ENCODE data around the gene CCL22.

Gene CCL22

GRCh38 chr16:57376313-57376818, 17.8 kb downstream of the CCL22 start:
- Histone ChIP-seq H3K79me2 (ENCODE audit: insufficient read depth, low read length) (no peaks in the 10 kb centered on the region), H3K9me3 (ENCODE audit: insufficient read depth, low read length, severe bottlenecking) (no peaks in the 10 kb centered on the region), H4K20me1 (ENCODE audit: insufficient read depth, low read length) (no peaks in the 10 kb centered on the region), H3K27me3 (ENCODE audit: insufficient read depth, low read length, poor library complexity) (no peaks in the 10 kb centered on the region), H2AFZ (ENCODE audit: low read depth, low read length) (no peak overlapping the region), H3K4me2 (ENCODE audit: insufficient read depth, low read length) (no peak overlapping the region), H3K9ac (ENCODE audit: low read depth, low read length) (no peak overlapping the region), H3K36me3 (ENCODE audit: insufficient read depth, low read length) (no peaks in the 10 kb centered on the region), H3K27ac (ENCODE audit: low read length) (no peak overlapping the region), H3K4me1 (ENCODE audit: insufficient read depth, low read length) (no peaks in the 10 kb centered on the region), H3K4me3 (ENCODE audit: low read depth in 1 of 2, low read length in 2 of 2) (no peak overlapping the region)
- no peak for TF ChIP-seq CTCF (IDR thresholded peaks at IDR 0.05; ENCODE audit: borderline replicate concordance, extremely low read depth, low read length, poor library complexity, severe bottlenecking)
- no peak for TF ChIP-seq EZH2 (IDR thresholded peaks at IDR 0.05; ENCODE audit: borderline replicate concordance, low read depth, low read length, severe bottlenecking)
- ATAC-seq (ENCODE audit: insufficient read depth, low read depth) (no peak), DNase-seq (no peak)

DNA sequence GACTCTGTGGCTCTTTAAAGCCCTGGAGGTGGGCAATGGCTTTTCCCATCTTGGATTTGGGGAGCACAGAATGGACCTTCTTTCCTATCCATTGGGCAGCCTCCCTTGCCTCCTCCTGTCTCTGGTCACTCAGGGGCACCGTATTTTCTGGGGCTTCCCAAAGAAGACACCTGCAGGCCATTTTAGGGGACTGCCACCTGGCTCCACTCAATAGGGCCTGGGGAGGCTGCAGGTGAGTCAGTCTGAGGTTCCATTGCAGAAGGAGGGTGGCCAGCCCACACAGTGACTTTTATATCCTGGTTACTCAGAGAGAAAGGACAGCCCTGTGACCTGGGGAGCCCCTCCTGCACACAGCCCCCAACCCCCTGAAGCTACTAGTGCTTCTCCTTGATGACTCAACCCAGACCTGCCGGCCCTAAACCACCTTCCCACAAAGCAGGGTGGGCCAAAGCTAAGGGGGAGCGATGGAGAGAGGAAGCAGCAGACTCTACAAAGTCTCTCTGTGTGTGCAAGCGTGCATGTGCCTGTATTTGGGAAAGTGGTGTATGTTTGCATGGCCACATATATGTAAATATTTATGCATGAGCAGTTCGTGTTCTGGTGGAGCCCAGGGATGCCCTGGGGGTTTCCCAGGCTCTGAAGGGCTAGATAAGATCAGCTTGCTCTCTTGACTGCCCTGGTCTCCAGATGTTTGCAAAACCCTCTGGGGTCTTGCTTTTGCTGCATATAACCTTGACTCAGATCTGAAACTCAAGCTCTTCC, 18.7 kb downstream of the CCL22 start:
- Histone ChIP-seq H2AFZ (ENCODE audit: low read depth, low read length) (no peak overlapping the region), H3K4me3 (ENCODE audit: low read depth in 1 of 2, low read length in 2 of 2) (no peak overlapping the region), H3K36me3 (ENCODE audit: insufficient read depth, low read length) (no peaks in the 10 kb centered on the region), H3K4me2 (ENCODE audit: insufficient read depth, low read length) (no peak overlapping the region), H3K9ac (ENCODE audit: low read depth, low read length) (no peak overlapping the region), H3K4me1 (ENCODE audit: insufficient read depth, low read length) (no peaks in the 10 kb centered on the region), H3K79me2 (ENCODE audit: insufficient read depth, low read length) (no peaks in the 10 kb centered on the region), H3K27me3 (ENCODE audit: insufficient read depth, low read length, poor library complexity) (no peaks in the 10 kb centered on the region), H3K9me3 (ENCODE audit: insufficient read depth, low read length, severe bottlenecking) (no peaks in the 10 kb centered on the region), H3K27ac (ENCODE audit: low read length) (no peak overlapping the region), H4K20me1 (ENCODE audit: insufficient read depth, low read length) (no peaks in the 10 kb centered on the region)
- no peak for DNase-seq
- no peak for TF ChIP-seq EZH2 (IDR thresholded peaks at IDR 0.05; ENCODE audit: borderline replicate concordance, low read depth, low read length, severe bottlenecking)
- no peak for TF ChIP-seq CTCF (IDR thresholded peaks at IDR 0.05; ENCODE audit: borderline replicate concordance, extremely low read depth, low read length, poor library complexity, severe bottlenecking)
- ATAC-seq (ENCODE audit: insufficient read depth, low read depth): no peak; the same call in 2 of the 3 replicates

DNA sequence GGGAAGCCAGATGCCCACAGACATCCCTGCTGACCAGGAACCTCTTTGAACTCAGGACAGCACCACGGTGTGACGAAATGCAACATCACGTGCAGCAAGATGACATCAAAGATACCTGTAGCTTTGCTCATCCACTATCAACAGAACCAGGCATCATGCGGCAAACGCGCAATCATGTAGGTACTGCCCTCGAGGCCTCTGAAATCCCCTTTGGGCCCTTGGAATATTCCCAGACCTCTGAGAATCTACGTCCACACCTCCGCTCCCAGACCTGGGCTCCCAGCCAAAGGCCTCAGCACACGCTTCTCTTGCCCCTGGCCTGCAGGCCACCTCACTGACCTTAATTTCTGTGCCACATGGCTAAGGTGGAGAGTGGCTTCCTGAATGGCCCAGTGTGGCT, 21.0 kb downstream of the CCL22 start:
- H3K9ac ChIP-seq (ENCODE audit: low read depth, low read length): no peak overlapping the region
- DNase-seq: no peak
- H3K27me3 ChIP-seq (ENCODE audit: insufficient read depth, low read length, poor library complexity): no peaks in the 10 kb centered on the region
- H3K36me3 ChIP-seq (ENCODE audit: insufficient read depth, low read length): no peaks in the 10 kb centered on the region
- H3K9me3 ChIP-seq (ENCODE audit: insufficient read depth, low read length, severe bottlenecking): no peaks in the 10 kb centered on the region
- no peaks in the 10 kb centered on the region for H3K79me2 ChIP-seq (ENCODE audit: insufficient read depth, low read length)
- no peak overlapping the region for H3K4me2 ChIP-seq (ENCODE audit: insufficient read depth, low read length)
- no peak overlapping the region for H2AFZ ChIP-seq (ENCODE audit: low read depth, low read length)
- no peak overlapping the region for H3K27ac ChIP-seq (ENCODE audit: low read length)
- TF ChIP-seq EZH2 (IDR thresholded peaks at IDR 0.05; ENCODE audit: borderline replicate concordance, low read depth, low read length, severe bottlenecking) (no peak), CTCF (IDR thresholded peaks at IDR 0.05; ENCODE audit: borderline replicate concordance, extremely low read depth, low read length, poor library complexity, severe bottlenecking) (no peak)
- no peaks in the 10 kb centered on the region for H3K4me1 ChIP-seq (ENCODE audit: insufficient read depth, low read length)
- no peak for ATAC-seq (ENCODE audit: insufficient read depth, low read depth)
- H4K20me1 ChIP-seq (ENCODE audit: insufficient read depth, low read length): no peaks in the 10 kb centered on the region
- H3K4me3 ChIP-seq (ENCODE audit: low read depth in 1 of 2, low read length in 2 of 2): no peak overlapping the region
